Ascending aorta (tissue), 2 donors: ENCODE measurements around the gene SPAG9. TPM values are rescaled to one million over a fixed set of nuclear protein-coding genes. Genes with fewer than 3 reads are reported as not detected.

Experiments used
- DNase-seq, 2 donors: peaks; one replicate each; pipeline ENCODE4 v3.0.0-alpha.2; 2019; ENCODE audit warnings: low spot score in 2 of 2
- H3K27ac ChIP-seq, 2 donors: fragments of 200-600 bp; sonication (generic); one replicate each; pipeline ENCODE4 v1.5.1; 2016 to 2017; ENCODE audit warnings: mild to moderate bottlenecking in 1 of 2
- H3K27me3 ChIP-seq: fragments of 200-600 bp; sonication (generic); one replicate; pipeline ENCODE4 v1.5.1; 2017
- H3K36me3 ChIP-seq, 2 donors: fragments of 200-600 bp; sonication (generic); one replicate each; pipeline ENCODE4 v1.5.1; 2016
- H3K4me1 ChIP-seq, 2 donors: fragments of 200-600 bp; sonication (generic); one replicate each; pipeline ENCODE4 v1.5.1; 2016 to 2017; ENCODE audit warnings: mild to moderate bottlenecking in 1 of 2
- H3K4me3 ChIP-seq, 2 donors: fragments of 200-600 bp; sonication (generic); one replicate each; pipeline ENCODE4 v1.5.1; 2016 to 2017; ENCODE audit warnings: mild to moderate bottlenecking in 1 of 2
- H3K9me3 ChIP-seq, 2 donors: fragments of 200-600 bp; sonication (generic); one replicate each; pipeline ENCODE4 v1.5.1; 2016
- intact Hi-C: fragments of 100-400 bp; cut with DNase I; formaldehyde crosslinking; loops from one replicate; pipeline ENCODE4 v1.15.1; 2023
- total RNA-seq: library from RNA; depleted of rRNA; stranded (reverse); fragments of >200 nt; gene quantifications from one replicate; pipeline ENCODE4 v1.1.0, GENCODE V29; 2016
- TF ChIP-seq, protein P1 (sequence below), 3 experiments: fragments of 200-600 bp in 2 of 3; fragments of 450-650 bp in 1 of 3; sonication (generic) in 2 of 3; IDR thresholded peaks; one replicate each; pipeline ENCODE4 v1.5.1; 2016 to 2019; ENCODE audit warnings: antibody characterized with exemption in 3 of 3, mild to moderate bottlenecking in 1 of 3, moderate library complexity in 1 of 3

Gene SPAG9
- total RNA-seq, 1 donor from 2014 or later, result 41.3 TPM

DNA sequence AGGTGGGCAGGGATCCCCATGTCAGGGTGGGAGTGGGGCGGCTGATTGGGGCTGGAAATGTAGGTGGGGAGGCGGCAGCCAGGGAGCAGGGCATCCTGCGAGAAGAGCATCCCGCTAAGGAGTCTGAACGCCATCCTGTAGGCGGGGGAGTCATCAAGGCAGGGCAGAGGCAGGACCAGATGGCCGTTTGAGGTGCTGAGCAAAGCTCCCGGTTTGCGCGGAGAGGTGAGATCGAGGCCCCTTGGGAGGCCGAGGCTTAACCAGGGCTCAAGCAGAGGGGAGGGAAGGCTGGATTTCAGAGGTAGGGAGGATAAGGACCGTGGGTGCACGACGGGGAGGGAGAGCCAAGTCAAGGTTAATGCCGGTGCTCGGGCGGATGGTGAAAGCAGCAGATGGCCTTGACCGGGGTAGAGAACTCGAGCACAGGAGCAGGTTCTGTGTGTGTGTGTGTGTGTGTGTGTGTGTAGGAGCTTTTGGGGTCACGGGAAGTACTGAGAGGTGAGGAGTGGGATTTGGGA lies 45.1 kb upstream of the SPAG9 start:
- H3K27me3 ChIP-seq, result no peaks in the 10 kb centered on the region
- intact Hi-C loops, result loop anchor here (2.0 to 5.0 kb wide), 3 partner anchors 13 to 163 kb away; partner anchors contain the start of genes NME1 and SPAG9
- TF ChIP-seq, protein P1, sequence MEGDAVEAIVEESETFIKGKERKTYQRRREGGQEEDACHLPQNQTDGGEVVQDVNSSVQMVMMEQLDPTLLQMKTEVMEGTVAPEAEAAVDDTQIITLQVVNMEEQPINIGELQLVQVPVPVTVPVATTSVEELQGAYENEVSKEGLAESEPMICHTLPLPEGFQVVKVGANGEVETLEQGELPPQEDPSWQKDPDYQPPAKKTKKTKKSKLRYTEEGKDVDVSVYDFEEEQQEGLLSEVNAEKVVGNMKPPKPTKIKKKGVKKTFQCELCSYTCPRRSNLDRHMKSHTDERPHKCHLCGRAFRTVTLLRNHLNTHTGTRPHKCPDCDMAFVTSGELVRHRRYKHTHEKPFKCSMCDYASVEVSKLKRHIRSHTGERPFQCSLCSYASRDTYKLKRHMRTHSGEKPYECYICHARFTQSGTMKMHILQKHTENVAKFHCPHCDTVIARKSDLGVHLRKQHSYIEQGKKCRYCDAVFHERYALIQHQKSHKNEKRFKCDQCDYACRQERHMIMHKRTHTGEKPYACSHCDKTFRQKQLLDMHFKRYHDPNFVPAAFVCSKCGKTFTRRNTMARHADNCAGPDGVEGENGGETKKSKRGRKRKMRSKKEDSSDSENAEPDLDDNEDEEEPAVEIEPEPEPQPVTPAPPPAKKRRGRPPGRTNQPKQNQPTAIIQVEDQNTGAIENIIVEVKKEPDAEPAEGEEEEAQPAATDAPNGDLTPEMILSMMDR (IDR thresholded peaks at IDR 0.05), result no peak
- H3K9me3 ChIP-seq, result no peaks in the 10 kb centered on the region
- H3K36me3 ChIP-seq, result peaks cover 17 to 34% of the 10 kb centered on the region in 2 donors
- peak overlapping the region; percentile 80 to 99 for H3K4me3 ChIP-seq
- no peak for DNase-seq
- H3K27ac ChIP-seq, result peak overlapping the region; percentile 97 to 98
- H3K4me1 ChIP-seq, result peaks cover 0 to 10% of the 10 kb centered on the region in 2 donors

DNA sequence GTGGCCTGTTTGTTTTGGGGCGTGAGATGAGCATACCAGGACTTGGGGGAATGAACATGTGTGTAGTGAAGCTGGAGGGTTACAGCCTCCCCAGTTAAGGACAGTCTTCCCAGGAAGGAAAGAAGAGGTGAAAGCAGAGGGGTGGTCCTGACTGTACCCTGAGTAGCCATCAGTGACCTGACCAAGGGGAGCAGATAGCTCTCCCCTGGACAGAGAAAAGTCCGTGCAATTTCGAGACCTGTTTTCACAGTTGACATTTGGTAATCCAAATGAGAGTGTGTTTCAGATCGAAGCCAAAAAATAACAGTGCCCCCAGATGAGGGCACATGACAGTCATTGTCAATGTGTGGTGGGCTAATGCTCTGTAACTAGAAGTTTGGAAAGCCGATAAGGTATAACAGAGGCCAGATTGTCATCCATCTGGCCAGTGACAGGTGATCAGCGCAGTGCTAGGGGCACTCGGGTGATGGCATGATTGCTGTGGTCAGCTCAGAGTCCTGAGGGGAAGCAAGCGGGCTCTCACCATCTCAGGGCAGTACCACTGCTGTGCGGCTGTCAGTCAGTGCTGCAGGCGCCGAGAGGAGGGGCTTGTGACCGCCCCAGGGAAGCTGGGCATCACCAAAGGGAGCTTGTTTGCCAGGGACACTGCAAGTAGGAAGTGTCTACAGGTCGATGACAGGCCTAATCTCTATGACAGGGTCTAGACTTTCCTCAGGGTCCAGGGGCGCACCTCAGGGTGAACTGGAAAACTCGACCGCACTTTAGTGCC lies 44.4 kb upstream of the SPAG9 start:
- DNase-seq, result no peak
- H3K36me3 ChIP-seq, result peaks cover 13 to 32% of the 10 kb centered on the region in 2 donors
- no peaks in the 10 kb centered on the region for H3K9me3 ChIP-seq
- peak overlapping the region; percentile 80 to 99 for H3K4me3 ChIP-seq
- intact Hi-C loops, result loop anchor here (5.0 kb wide), 2 partner anchors 43 to 163 kb away; partner anchors contain the start of gene SPAG9
- TF ChIP-seq, protein P1 (IDR thresholded peaks at IDR 0.05), result no peak
- H3K4me1 ChIP-seq, result peaks cover 0 to 10% of the 10 kb centered on the region in 2 donors
- H3K27me3 ChIP-seq, result no peaks in the 10 kb centered on the region
- H3K27ac ChIP-seq, result peak overlapping the region; percentile 97 to 98

DNA sequence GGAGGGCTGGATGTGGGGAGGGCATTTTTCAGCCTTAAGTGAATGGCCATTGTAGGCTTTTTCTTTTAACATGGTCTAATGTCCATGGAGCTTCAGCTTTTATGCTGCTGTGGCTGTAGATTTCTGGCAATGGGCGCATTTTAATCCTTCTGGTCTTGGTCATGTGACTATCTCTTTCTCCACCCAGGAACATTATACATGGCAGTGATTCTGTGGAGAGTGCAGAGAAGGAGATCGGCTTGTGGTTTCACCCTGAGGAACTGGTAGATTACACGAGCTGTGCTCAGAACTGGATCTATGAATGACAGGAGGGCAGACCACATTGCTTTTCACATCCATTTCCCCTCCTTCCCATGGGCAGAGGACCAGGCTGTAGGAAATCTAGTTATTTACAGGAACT lies 40.9 kb upstream of the SPAG9 start:
- peaks cover 0 to 7% of the 10 kb centered on the region in 2 donors for H3K4me1 ChIP-seq
- intact Hi-C loops, result no loop called here
- no peak overlapping the region for H3K27ac ChIP-seq
- no peaks in the 10 kb centered on the region for H3K27me3 ChIP-seq
- H3K9me3 ChIP-seq, result no peaks in the 10 kb centered on the region
- TF ChIP-seq, protein P1 (IDR thresholded peaks at IDR 0.05), result no peak
- H3K36me3 ChIP-seq, result peaks cover 9 to 22% of the 10 kb centered on the region in 2 donors
- DNase-seq, result no peak
- H3K4me3 ChIP-seq, result no peak overlapping the region

DNA sequence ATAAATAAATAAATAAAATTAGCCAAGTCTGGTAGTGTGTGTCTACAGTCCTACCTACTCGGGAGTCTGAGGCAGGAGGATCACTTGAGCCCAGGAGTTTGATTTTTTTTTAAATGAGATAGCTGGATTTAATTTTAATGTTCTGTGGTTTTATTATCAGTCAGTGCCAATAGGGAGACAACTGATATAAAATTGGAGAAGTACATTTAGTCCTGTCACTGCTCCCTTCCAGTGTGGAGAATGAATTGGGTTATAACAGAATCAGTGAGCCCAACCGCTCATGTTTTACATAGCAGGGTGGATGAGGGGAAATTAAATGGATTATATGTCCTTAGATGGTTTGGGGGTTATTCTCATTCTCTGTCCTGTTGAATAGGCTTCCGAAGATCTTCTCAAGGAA lies 38.9 kb upstream of the SPAG9 start:
- no peak for DNase-seq
- Histone ChIP-seq H3K27me3 (no peaks in the 10 kb centered on the region), H3K27ac (no peak overlapping the region), H3K9me3 (no peaks in the 10 kb centered on the region), H3K4me1 (peaks cover 0 to 3% of the 10 kb centered on the region in 2 donors), H3K4me3 (no peak overlapping the region), H3K36me3 (peaks cover 9 to 22% of the 10 kb centered on the region in 2 donors)
- intact Hi-C loops, result loop anchor here (10.0 kb wide), 1 partner anchor 375 kb away; no protein-coding TSS in a partner anchor
- TF ChIP-seq, protein P1 (IDR thresholded peaks at IDR 0.05), result no peak

DNA sequence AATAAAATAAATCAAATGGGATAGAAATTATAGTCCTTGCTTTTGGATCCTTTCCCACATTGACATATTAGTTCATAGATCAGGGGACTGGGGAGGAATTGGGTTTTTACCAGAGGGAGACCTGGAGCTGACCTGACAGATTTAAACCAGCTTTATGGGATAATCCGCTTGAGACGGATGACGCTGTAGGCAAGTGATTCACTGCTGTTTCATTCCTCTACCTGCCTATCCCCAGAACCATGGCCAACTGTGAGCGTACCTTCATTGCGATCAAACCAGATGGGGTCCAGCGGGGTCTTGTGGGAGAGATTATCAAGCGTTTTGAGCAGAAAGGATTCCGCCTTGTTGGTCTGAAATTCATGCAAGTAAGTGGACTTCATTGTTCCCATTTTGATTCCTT lies 34.7 kb upstream of the SPAG9 start:
- H3K4me1 ChIP-seq, result peaks cover 0 to 13% of the 10 kb centered on the region in 2 donors

More for the DNA sequence above, 34.7 kb upstream of the SPAG9 start:
- Histone ChIP-seq H3K9me3 (no peaks in the 10 kb centered on the region), H3K27ac (no peak overlapping the region), H3K4me3 (no peak overlapping the region), H3K36me3 (peaks cover 0 to 5% of the 10 kb centered on the region in 2 donors), H3K27me3 (no peaks in the 10 kb centered on the region)
- TF ChIP-seq, protein P1 (IDR thresholded peaks at IDR 0.05), result no peak
- DNase-seq, result no peak
- intact Hi-C loops, result loop anchor here (10.0 kb wide), 1 partner anchor 371 kb away; no protein-coding TSS in a partner anchor
